ENCODE results near the gene IKBKE.

- TF ChIP-seq CTCF (conservative IDR thresholded peaks at IDR 0.05) (no peak), ZFX (IDR thresholded peaks at IDR 0.05) (no peak)
Observed at GRCh38 chr1:206532368-206532767, 62.1 kb downstream of the IKBKE start.
